Measurements from ENCODE around the gene PTPRJ.

Gene PTPRJ

GRCh38 chr11:48007677-48008076, 27.3 kb downstream of the PTPRJ start:
- Histone ChIP-seq H3K4me1 (ENCODE audit: control insufficient read depth, insufficient read depth, low read length) (0 out of 2 replicates have a peak, but pooled peaks cover 3% of the 10 kb centered on the region), H3K27me3 (ENCODE audit: control insufficient read depth, insufficient read depth, low read length) (no peaks in the 10 kb centered on the region), H3K4me3 (ENCODE audit: low read length) (no peak overlapping the region), H3K9me3 (ENCODE audit: control insufficient read depth, insufficient read depth, low read length) (no peaks in the 10 kb centered on the region), H3K27ac (ENCODE audit: low read length) (no peak overlapping the region), H3K36me3 (ENCODE audit: control insufficient read depth, insufficient read depth, low read length) (0 out of 2 replicates have a peak, but pooled peaks cover 2% of the 10 kb centered on the region)
- no CpG with 5 or more reads among the region's 6 CpGs for WGBS (ENCODE audit: insufficient coverage, insufficient read length)
- DNase-seq (ENCODE audit: low read depth, low spot score), result no peak

GRCh38 chr11:48008951-48009270, 28.6 kb downstream of the PTPRJ start:
- H3K4me1 ChIP-seq (ENCODE audit: control insufficient read depth, insufficient read depth, low read length), result peaks cover 6% of the 10 kb centered on the region; the same call in 1 of the 2 replicates
- no peak for DNase-seq (ENCODE audit: low read depth, low spot score)
- no CpG with 5 or more reads among the region's 4 CpGs for WGBS (ENCODE audit: insufficient coverage, insufficient read length)
- no peak overlapping the region for H3K4me3 ChIP-seq (ENCODE audit: low read length)
- H3K9me3 ChIP-seq (ENCODE audit: control insufficient read depth, insufficient read depth, low read length), result no peaks in the 10 kb centered on the region
- H3K36me3 ChIP-seq (ENCODE audit: control insufficient read depth, insufficient read depth, low read length), result 0 out of 2 replicates have a peak, but pooled peaks cover 2% of the 10 kb centered on the region
- no peaks in the 10 kb centered on the region for H3K27me3 ChIP-seq (ENCODE audit: control insufficient read depth, insufficient read depth, low read length)
- H3K27ac ChIP-seq (ENCODE audit: low read length), result no peak overlapping the region

GRCh38 chr11:48011102-48011797, 30.9 kb downstream of the PTPRJ start:
- peaks cover 5% of the 10 kb centered on the region for H3K4me1 ChIP-seq (ENCODE audit: control insufficient read depth, insufficient read depth, low read length)
- no peaks in the 10 kb centered on the region for H3K9me3 ChIP-seq (ENCODE audit: control insufficient read depth, insufficient read depth, low read length)
- 0 out of 2 replicates have a peak, but pooled peaks cover 2% of the 10 kb centered on the region for H3K36me3 ChIP-seq (ENCODE audit: control insufficient read depth, insufficient read depth, low read length)
- H3K27me3 ChIP-seq (ENCODE audit: control insufficient read depth, insufficient read depth, low read length), result no peaks in the 10 kb centered on the region
- WGBS (ENCODE audit: insufficient coverage, insufficient read length), result no CpG with 5 or more reads among the region's 3 CpGs
- H3K4me3 ChIP-seq (ENCODE audit: low read length), result no peak overlapping the region
- H3K27ac ChIP-seq (ENCODE audit: low read length), result no peak overlapping the region
- DNase-seq (ENCODE audit: low read depth, low spot score), result no peak

GRCh38 chr11:48011798-48012391, 31.5 kb downstream of the PTPRJ start:
- no peak overlapping the region for H3K4me3 ChIP-seq (ENCODE audit: low read length)
- DNase-seq (ENCODE audit: low read depth, low spot score), result no peak
- 0 out of 2 replicates have a peak, but pooled peaks cover 2% of the 10 kb centered on the region for H3K36me3 ChIP-seq (ENCODE audit: control insufficient read depth, insufficient read depth, low read length)
- H3K9me3 ChIP-seq (ENCODE audit: control insufficient read depth, insufficient read depth, low read length), result no peaks in the 10 kb centered on the region
- no peak overlapping the region for H3K27ac ChIP-seq (ENCODE audit: low read length)
- peaks cover 5% of the 10 kb centered on the region for H3K4me1 ChIP-seq (ENCODE audit: control insufficient read depth, insufficient read depth, low read length)
- no CpG with 5 or more reads among the region's 9 CpGs for whole genome bisulfite sequencing (ENCODE audit: insufficient coverage, insufficient read length)
- H3K27me3 ChIP-seq (ENCODE audit: control insufficient read depth, insufficient read depth, low read length), result no peaks in the 10 kb centered on the region

- 0 out of 2 replicates have a peak, but pooled peaks cover 2% of the 10 kb centered on the region for H3K36me3 ChIP-seq (ENCODE audit: control insufficient read depth, insufficient read depth, low read length)
- H3K4me1 ChIP-seq (ENCODE audit: control insufficient read depth, insufficient read depth, low read length), result peaks cover 10% of the 10 kb centered on the region
- DNase-seq (ENCODE audit: low read depth, low spot score), result no peak
- no peak overlapping the region for H3K27ac ChIP-seq (ENCODE audit: low read length)
- no peaks in the 10 kb centered on the region for H3K27me3 ChIP-seq (ENCODE audit: control insufficient read depth, insufficient read depth, low read length)
- H3K9me3 ChIP-seq (ENCODE audit: control insufficient read depth, insufficient read depth, low read length), result no peaks in the 10 kb centered on the region
- H3K4me3 ChIP-seq (ENCODE audit: low read length), result no peak overlapping the region
- WGBS (ENCODE audit: insufficient coverage, insufficient read length), result no CpG with 5 or more reads among the region's 8 CpGs
Measured at GRCh38 chr11:48013269-48013901, 33.0 kb downstream of the PTPRJ start.

GRCh38 chr11:48014917-48015316, 34.6 kb downstream of the PTPRJ start:
- H3K9me3 ChIP-seq (ENCODE audit: control insufficient read depth, insufficient read depth, low read length), result no peaks in the 10 kb centered on the region
- peaks cover 10% of the 10 kb centered on the region for H3K4me1 ChIP-seq (ENCODE audit: control insufficient read depth, insufficient read depth, low read length)
- 0 out of 2 replicates have a peak, but pooled peaks cover 2% of the 10 kb centered on the region for H3K36me3 ChIP-seq (ENCODE audit: control insufficient read depth, insufficient read depth, low read length)
- H3K27me3 ChIP-seq (ENCODE audit: control insufficient read depth, insufficient read depth, low read length), result no peaks in the 10 kb centered on the region
- H3K4me3 ChIP-seq (ENCODE audit: low read length), result no peak overlapping the region
- no peak for DNase-seq (ENCODE audit: low read depth, low spot score)
- no peak overlapping the region for H3K27ac ChIP-seq (ENCODE audit: low read length)
- no CpG with 5 or more reads among the region's 8 CpGs for WGBS (ENCODE audit: insufficient coverage, insufficient read length)

GRCh38 chr11:48017105-48017830, 36.9 kb downstream of the PTPRJ start:
- no CpG with 5 or more reads among the region's 1 CpG for WGBS (ENCODE audit: insufficient coverage, insufficient read length)
- no peaks in the 10 kb centered on the region for H3K36me3 ChIP-seq (ENCODE audit: control insufficient read depth, insufficient read depth, low read length)
- H3K27ac ChIP-seq (ENCODE audit: low read length), result no peak overlapping the region
- H3K27me3 ChIP-seq (ENCODE audit: control insufficient read depth, insufficient read depth, low read length), result no peaks in the 10 kb centered on the region
- peaks cover 10% of the 10 kb centered on the region for H3K4me1 ChIP-seq (ENCODE audit: control insufficient read depth, insufficient read depth, low read length)
- H3K9me3 ChIP-seq (ENCODE audit: control insufficient read depth, insufficient read depth, low read length), result no peaks in the 10 kb centered on the region
- DNase-seq (ENCODE audit: low read depth, low spot score), result no peak
- H3K4me3 ChIP-seq (ENCODE audit: low read length), result no peak overlapping the region

GRCh38 chr11:48017831-48018527, 37.6 kb downstream of the PTPRJ start:
- H3K27ac ChIP-seq (ENCODE audit: low read length), result no peak overlapping the region
- H3K27me3 ChIP-seq (ENCODE audit: control insufficient read depth, insufficient read depth, low read length), result no peaks in the 10 kb centered on the region
- no peaks in the 10 kb centered on the region for H3K36me3 ChIP-seq (ENCODE audit: control insufficient read depth, insufficient read depth, low read length)
- H3K4me1 ChIP-seq (ENCODE audit: control insufficient read depth, insufficient read depth, low read length), result peaks cover 10% of the 10 kb centered on the region
- no CpG with 5 or more reads among the region's 3 CpGs for WGBS (ENCODE audit: insufficient coverage, insufficient read length)
- H3K4me3 ChIP-seq (ENCODE audit: low read length), result no peak overlapping the region
- no peak for DNase-seq (ENCODE audit: low read depth, low spot score)
- no peaks in the 10 kb centered on the region for H3K9me3 ChIP-seq (ENCODE audit: control insufficient read depth, insufficient read depth, low read length)

- no peak for DNase-seq (ENCODE audit: low read depth, low spot score)
- H3K4me1 ChIP-seq (ENCODE audit: control insufficient read depth, insufficient read depth, low read length), result peaks cover 7% of the 10 kb centered on the region; the same call in 1 of the 2 replicates
Measured at GRCh38 chr11:48018528-48019216, 38.3 kb downstream of the PTPRJ start.

More at GRCh38 chr11:48018528-48019216, 38.3 kb downstream of the PTPRJ start:
- H3K27me3 ChIP-seq (ENCODE audit: control insufficient read depth, insufficient read depth, low read length), result no peaks in the 10 kb centered on the region
- no peak overlapping the region for H3K27ac ChIP-seq (ENCODE audit: low read length)
- no peak overlapping the region for H3K4me3 ChIP-seq (ENCODE audit: low read length)
- WGBS (ENCODE audit: insufficient coverage, insufficient read length), result no CpG with 5 or more reads among the region's 15 CpGs
- H3K9me3 ChIP-seq (ENCODE audit: control insufficient read depth, insufficient read depth, low read length), result no peaks in the 10 kb centered on the region
- H3K36me3 ChIP-seq (ENCODE audit: control insufficient read depth, insufficient read depth, low read length), result no peaks in the 10 kb centered on the region

All from iPS DF 6.9 (cell line).